Stimulated activated naive B cell treated with anti-CD40 and anti-IgM and Interleukin-4, amounts not matched to agents 10 μg/mL and 1 μg/mL and 100 μg/mL, for 72 hours (primary cell): ENCODE results near the gene PRIM2.
"Not testable (repeated sequence)": the region's sequence is repeated elsewhere in the genome, so short reads cannot be mapped to it uniquely, and the experiment has no call there.

Source experiments
- ATAC-seq, 2 donors: fragments of 150-1000 bp; cut with Tn5 transposase; replicated peaks; 2 replicates each; pipeline ENCODE4 v1.10.0; 2021; ENCODE audit warnings: moderate library complexity in 1 of 2
- DNase-seq: peaks from one replicate; pipeline ENCODE4 v3.0.0; 2021
- H3K27ac Mint-ChIP-seq: one replicate; pipeline ENCODE4 v1.8.0; 2022; ENCODE audit warnings: mild to moderate bottlenecking, mixed read lengths
- H3K27me3 Mint-ChIP-seq, 2 donors: one replicate each; pipeline ENCODE4 v1.8.0; 2022; ENCODE audit warnings: mixed read lengths in 2 of 2
- H3K36me3 Mint-ChIP-seq, 2 donors: one replicate each; pipeline ENCODE4 v1.8.0; 2022; ENCODE audit warnings: mixed read lengths in 2 of 2, mild to moderate bottlenecking in 1 of 2
- H3K4me1 Mint-ChIP-seq, 2 donors: one replicate each; pipeline ENCODE4 v1.8.0; 2022; ENCODE audit warnings: mixed read lengths in 2 of 2, mild to moderate bottlenecking in 1 of 2
- H3K4me3 Mint-ChIP-seq, 2 donors: one replicate each; pipeline ENCODE4 v1.8.0; 2022; ENCODE audit warnings: mild to moderate bottlenecking in 2 of 2, mixed read lengths in 2 of 2, moderate library complexity in 1 of 2
- H3K9me3 Mint-ChIP-seq, 2 donors: one replicate each; pipeline ENCODE4 v1.8.0; 2022; ENCODE audit warnings: mixed read lengths in 2 of 2, mild to moderate bottlenecking in 1 of 2

The PRIM2 gene

DNA sequence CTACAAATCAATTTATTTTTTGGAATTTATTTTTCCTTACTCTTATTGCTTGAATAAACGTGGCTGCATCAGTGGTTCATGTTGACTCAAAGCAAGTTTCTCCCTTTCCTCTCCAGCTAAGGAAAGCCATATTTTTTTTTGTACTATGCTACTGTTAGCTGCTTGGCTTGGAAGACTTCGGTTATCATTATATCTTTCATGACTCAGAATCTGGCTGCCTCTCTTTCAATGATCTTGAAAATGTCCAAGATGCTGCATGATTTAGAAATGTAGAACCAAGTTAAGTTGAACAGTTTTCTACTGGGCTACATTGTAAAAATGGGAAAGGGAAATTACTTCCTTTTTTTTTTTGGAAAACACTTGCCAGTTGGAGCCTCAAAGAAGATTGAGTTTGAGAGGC, 44.9 kb downstream of the PRIM2 start:
- H3K4me3 Mint-ChIP-seq, H3K27ac Mint-ChIP-seq, ATAC-seq, H3K27me3 Mint-ChIP-seq, H3K9me3 Mint-ChIP-seq, H3K4me1 Mint-ChIP-seq, DNase-seq: not testable (repeated sequence)
- peaks cover 6 to 21% of the 10 kb centered on the region in 2 donors for H3K36me3 Mint-ChIP-seq

DNA sequence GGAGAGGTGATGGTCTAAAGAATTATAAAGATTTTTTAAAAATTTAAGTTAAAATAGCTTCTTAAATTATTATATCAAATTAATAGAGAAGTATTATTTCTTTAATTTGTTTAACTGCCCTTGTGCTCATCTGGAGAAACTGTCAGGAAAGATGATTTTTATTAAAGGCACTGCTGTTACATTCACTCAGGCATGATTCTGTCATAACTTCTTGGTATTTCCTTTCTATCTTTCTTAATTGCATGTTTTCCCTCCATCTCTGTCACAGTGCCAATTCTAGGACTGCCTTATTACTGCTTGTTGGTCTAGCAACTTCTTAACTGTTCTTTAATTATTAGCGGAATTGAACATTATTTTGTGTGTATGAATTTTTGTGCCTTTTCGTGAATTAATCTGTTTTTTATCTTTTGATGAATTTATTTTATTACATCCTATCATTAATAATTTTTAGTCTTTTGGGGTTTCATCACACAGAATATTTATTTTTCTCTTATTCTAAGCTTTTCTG, 47.7 kb downstream of the PRIM2 start:
- not testable (repeated sequence) for H3K27me3 Mint-ChIP-seq, H3K9me3 Mint-ChIP-seq, H3K27ac Mint-ChIP-seq, DNase-seq, H3K4me1 Mint-ChIP-seq, ATAC-seq, H3K4me3 Mint-ChIP-seq
- peaks cover 6 to 18% of the 10 kb centered on the region in 2 donors for H3K36me3 Mint-ChIP-seq

DNA sequence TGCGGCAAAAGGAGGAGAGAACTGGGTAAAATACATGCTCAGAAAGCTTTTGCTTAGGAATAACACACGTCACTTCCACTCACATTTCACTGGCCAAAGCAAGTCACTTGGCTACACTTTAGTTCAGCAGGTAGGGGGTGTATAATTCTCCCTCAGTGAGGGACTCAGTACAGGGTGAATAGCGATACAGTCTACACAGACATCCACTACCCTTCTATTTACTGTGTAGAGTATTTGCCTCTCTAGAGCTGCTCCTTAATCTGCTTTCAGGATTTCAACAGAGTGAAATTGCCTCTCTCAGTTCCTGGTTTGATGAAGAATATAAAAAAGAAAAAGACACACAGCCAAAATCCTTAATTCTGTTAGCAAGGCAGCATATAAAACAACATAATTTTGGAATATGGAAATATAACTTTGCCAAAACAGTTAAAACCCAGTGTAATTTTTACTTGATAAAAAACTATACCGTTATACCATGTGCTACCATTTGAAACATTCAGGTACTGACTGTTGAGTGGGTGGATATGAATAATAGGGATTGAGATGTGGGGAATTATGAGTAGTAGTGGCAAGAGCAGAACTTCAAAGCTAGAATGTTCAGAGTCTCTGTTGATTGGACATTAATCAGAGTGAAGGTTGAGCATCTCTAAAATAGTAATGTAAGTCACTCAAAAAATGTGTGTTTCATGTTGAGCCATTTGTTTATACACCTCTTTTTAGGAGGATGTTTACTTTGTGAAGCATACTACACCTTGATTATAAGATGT, 51.7 kb downstream of the PRIM2 start:
- not testable (repeated sequence) for H3K4me3 Mint-ChIP-seq, DNase-seq, H3K9me3 Mint-ChIP-seq, H3K27me3 Mint-ChIP-seq, H3K4me1 Mint-ChIP-seq, ATAC-seq, H3K27ac Mint-ChIP-seq
- peaks cover 10 to 24% of the 10 kb centered on the region in 2 donors for H3K36me3 Mint-ChIP-seq

DNA sequence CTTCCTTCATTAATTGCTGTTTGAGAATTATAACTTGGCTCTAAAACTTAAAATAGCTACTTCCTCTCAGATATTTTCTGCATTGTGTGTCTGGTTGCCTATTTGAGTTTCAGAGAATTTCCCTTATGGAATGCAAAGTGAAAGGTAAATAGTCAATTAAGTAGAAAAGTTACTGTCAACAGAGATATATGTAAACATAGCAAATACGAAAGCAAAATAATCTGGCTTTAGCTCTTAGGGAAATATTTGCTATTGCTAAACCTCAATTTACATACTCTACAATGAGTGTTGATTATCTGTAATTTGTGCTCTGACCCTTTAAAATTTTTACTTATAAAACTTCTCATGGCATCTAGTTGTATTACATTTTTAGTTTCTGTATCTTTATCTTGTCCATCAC, 54.3 kb downstream of the PRIM2 start:
- DNase-seq, H3K4me3 Mint-ChIP-seq, H3K27ac Mint-ChIP-seq, H3K9me3 Mint-ChIP-seq, H3K4me1 Mint-ChIP-seq, H3K27me3 Mint-ChIP-seq, ATAC-seq: not testable (repeated sequence)
- H3K36me3 Mint-ChIP-seq, result peaks cover 11 to 16% of the 10 kb centered on the region in 2 donors

DNA sequence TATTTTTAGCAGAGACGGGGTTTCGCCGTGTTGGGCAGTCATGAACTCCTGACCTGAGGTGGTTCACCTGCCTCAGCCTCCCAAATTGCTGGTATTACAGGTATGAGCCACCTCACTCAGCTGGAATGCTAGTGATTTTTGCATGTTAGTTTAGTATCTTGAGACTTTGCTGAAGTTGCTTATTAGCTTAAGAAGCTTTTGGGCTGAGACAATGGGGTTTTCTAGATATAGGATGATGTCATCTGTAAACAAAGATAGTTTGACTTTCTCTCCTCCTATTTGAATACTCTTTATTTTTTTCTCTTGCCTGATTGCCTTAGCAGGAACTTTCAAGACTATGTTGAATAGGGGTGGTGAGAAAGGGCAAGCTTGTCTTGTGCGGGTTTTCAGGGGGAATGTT, 57.3 kb downstream of the PRIM2 start:
- not testable (repeated sequence) for H3K27me3 Mint-ChIP-seq, H3K9me3 Mint-ChIP-seq, H3K27ac Mint-ChIP-seq, H3K4me3 Mint-ChIP-seq, DNase-seq, H3K4me1 Mint-ChIP-seq, ATAC-seq
- H3K36me3 Mint-ChIP-seq, result peaks cover 11 to 16% of the 10 kb centered on the region in 2 donors

DNA sequence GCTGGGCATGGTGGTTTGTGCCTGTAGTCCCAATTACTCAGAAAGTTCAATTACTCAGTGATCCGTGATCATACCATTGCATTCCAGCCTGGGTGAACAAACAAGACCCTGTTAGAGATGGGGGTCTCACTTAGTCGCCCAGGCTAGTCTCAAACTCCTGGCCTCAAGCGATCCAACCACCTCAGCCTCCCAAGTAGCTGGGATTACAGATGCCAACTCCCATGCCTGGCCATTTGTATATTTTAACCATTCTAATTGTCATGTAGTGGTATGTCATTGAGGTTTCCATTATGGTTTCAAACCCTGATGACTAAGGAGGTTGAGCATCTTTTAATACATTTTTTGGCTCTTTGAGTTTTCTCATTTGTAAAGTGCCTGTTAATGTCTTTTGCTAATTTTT, 58.7 kb downstream of the PRIM2 start:
- H3K9me3 Mint-ChIP-seq, H3K27ac Mint-ChIP-seq, DNase-seq, H3K4me3 Mint-ChIP-seq, H3K4me1 Mint-ChIP-seq, ATAC-seq, H3K27me3 Mint-ChIP-seq: not testable (repeated sequence)
- peaks cover 18 to 25% of the 10 kb centered on the region in 2 donors for H3K36me3 Mint-ChIP-seq

DNA sequence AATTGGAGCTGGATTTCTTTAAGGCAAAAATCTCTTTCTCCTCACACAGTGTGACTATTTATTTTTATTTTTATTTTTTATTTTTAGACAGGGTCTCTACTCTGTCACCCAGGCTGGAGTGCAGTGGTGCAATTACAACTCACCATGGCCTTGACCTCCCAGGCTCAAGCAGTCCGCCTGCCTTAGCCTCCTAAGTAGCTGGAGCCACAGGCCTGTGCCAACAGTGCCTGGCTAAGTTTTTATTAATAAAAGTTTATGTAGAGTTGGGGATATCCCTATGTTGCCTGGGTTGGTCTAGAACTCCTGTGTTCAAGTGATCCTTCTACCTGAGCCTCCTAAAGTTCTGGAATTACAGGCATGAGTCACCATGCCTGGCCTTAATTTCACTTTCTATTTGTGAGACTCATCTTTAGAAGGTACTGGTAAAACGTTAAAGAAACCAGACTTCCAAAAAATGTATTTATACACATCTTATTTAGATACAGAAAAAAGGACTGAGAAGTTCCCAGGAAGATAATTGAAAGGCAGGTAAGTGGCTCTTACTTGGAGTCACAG, 71.7 kb downstream of the PRIM2 start:
- peak; percentile 33 to 46 for ATAC-seq

DNA sequence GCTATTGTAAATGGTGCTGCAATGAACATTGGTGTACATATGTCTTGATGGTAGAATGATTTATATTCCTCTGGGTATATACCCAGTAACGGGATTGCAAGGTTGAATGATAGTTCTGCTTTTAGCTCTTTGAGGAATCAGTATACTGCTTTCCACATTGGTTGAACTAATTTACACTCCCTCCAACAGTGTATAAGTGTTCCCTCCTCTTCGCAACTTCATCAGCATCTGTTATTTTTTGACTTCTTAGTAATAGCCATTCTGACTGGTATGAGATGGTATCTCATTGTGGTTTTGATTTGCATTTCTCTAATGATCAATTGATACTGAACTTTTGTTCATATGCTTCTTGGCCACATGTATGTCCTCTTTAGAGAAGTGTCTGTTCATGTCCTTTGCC, 73.4 kb downstream of the PRIM2 start:
- not testable (repeated sequence) for DNase-seq, H3K27me3 Mint-ChIP-seq, H3K27ac Mint-ChIP-seq, H3K4me3 Mint-ChIP-seq
- peaks cover 9 to 15% of the 10 kb centered on the region in 2 donors for H3K9me3 Mint-ChIP-seq
- H3K36me3 Mint-ChIP-seq, result peaks cover 35 to 51% of the 10 kb centered on the region in 2 donors
- peak; percentile 57 to 67 for ATAC-seq
- H3K4me1 Mint-ChIP-seq, result peaks cover 14 to 22% of the 10 kb centered on the region in 2 donors

More for the DNA sequence above, 71.7 kb downstream of the PRIM2 start:
- H3K36me3 Mint-ChIP-seq, result peaks cover 21 to 38% of the 10 kb centered on the region in 2 donors
- H3K27ac Mint-ChIP-seq, H3K4me3 Mint-ChIP-seq, DNase-seq, H3K27me3 Mint-ChIP-seq, H3K9me3 Mint-ChIP-seq: not testable (repeated sequence)
- H3K4me1 Mint-ChIP-seq, result peaks cover 9 to 22% of the 10 kb centered on the region in 2 donors

DNA sequence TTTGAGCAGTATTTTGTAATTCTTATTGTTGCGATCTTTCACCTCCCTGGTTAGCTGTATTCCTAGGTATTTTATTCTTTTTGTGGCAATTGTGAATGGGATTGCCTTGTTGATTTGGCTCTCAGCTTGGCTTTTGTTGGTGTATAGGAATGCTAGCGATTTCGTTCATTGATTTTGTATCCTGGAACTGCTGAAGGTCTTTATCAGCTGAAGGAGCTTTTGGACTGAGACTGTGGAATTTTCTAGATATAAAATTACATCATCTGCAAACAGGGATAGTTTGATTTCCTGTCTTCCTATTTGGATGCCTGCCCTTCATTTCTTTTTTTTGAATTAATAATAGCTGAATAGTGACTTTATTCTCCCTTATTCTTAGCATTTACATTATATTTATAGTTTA, 74.6 kb downstream of the PRIM2 start:
- H3K4me3 Mint-ChIP-seq, H3K27me3 Mint-ChIP-seq, ATAC-seq, H3K27ac Mint-ChIP-seq, DNase-seq: not testable (repeated sequence)
- peaks cover 45 to 59% of the 10 kb centered on the region in 2 donors for H3K36me3 Mint-ChIP-seq
- peaks cover 18 to 25% of the 10 kb centered on the region in 2 donors for H3K9me3 Mint-ChIP-seq
- peaks cover 14 to 22% of the 10 kb centered on the region in 2 donors for H3K4me1 Mint-ChIP-seq

DNA sequence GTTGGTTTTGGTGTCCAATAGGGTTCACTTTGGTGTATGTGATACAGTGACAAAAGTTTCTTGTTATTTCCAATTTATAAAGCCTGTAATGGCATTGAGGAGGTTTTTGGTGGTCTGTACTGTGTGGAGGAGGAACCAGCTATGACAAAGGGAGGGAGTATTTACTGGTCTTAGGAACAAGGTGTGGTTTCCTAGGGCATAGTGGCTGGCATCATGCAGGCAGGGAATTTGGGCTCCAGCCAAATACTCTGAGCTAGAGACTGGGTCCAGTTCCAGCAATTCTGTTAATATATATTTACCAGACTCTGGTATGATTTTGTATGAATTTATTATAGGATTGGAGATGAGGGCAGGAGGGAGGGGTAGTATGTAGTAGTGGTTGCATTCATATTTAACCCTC, 101.9 kb downstream of the PRIM2 start:
- H3K9me3 Mint-ChIP-seq, H3K27me3 Mint-ChIP-seq, DNase-seq, H3K4me3 Mint-ChIP-seq, H3K27ac Mint-ChIP-seq, ATAC-seq: not testable (repeated sequence)
- peaks cover 9 to 27% of the 10 kb centered on the region in 2 donors for H3K36me3 Mint-ChIP-seq
- peaks cover 10 to 22% of the 10 kb centered on the region in 2 donors for H3K4me1 Mint-ChIP-seq

DNA sequence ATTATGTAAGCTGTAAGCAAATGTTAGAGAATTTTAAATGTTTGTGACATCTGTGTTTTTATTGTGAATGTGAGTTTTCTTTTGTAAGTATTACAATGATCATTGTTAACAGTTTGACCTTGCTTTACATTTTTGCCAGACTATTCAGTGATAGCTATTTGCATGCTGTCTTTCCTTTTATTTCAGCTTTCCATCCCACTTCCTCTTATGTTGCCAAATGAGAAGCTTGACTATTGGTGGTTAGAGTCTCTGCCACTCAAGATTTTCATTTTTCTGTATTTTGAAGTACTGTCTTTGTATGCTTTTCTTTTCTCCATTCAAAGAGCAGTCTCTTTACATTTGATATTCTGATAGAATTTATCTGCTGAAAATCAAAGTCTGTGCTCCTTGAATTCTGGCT, 104.1 kb downstream of the PRIM2 start:
- no peak for DNase-seq
- ATAC-seq, result peak; percentile 42 to 46
- peaks cover 10 to 22% of the 10 kb centered on the region in 2 donors for H3K4me1 Mint-ChIP-seq
- peaks cover 5 to 20% of the 10 kb centered on the region in 2 donors for H3K36me3 Mint-ChIP-seq
- H3K9me3 Mint-ChIP-seq, result no peaks in the 10 kb centered on the region
- H3K4me3 Mint-ChIP-seq, result no peak overlapping the region
- no peaks in the 10 kb centered on the region for H3K27me3 Mint-ChIP-seq
- H3K27ac Mint-ChIP-seq, result no peak overlapping the region

DNA sequence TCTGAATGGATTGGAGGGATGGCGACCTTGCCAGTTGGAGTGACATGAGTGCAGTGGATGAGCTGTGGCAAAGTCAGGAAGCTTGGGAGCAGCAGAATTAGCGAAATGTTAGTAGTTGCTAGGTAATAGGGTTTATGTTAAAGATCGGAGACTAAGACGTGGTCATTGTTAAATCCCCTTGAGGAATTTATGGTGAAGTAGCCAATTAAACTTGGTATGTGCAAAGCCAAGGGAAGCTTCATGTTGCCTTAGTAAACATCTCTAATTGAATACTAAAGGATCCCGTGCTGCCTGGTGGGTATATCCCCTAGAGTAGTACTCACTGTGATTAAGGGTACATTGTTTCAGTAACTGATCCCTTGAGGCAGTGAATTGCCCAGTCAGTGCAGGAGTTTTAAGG, 106.0 kb downstream of the PRIM2 start:
- Mint-ChIP-seq H3K36me3 (peaks cover 3 to 11% of the 10 kb centered on the region in 2 donors), H3K4me3 (no peak overlapping the region), H3K4me1 (peaks cover 10 to 22% of the 10 kb centered on the region in 2 donors), H3K9me3 (no peaks in the 10 kb centered on the region), H3K27ac (no peak overlapping the region), H3K27me3 (no peaks in the 10 kb centered on the region)
- DNase-seq, result no peak
- no peak for ATAC-seq

DNA sequence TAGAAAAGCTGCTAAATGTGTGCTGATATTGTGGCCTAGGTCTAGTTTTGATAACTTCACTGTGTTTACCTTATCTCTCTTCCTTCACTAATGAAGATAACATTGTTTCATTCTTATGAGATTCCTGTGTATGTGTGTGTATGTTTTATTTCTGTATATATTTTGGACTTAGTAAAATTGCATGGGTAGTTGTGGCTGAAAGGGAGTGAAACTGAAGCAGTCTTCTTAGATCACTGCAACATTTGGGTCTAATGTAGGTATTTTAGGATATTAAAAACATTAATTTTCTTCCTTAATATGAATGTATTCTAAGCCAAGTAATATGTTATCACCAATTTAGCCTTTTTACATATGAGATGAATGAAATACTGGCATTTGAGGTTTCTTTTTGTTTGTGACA, 114.3 kb downstream of the PRIM2 start:
- DNase-seq, H3K27me3 Mint-ChIP-seq, H3K9me3 Mint-ChIP-seq, H3K4me3 Mint-ChIP-seq, ATAC-seq: not testable (repeated sequence)
- H3K4me1 Mint-ChIP-seq, result peaks cover 23 to 62% of the 10 kb centered on the region in 2 donors
- peak overlapping the region; percentile 60 for H3K27ac Mint-ChIP-seq
- peaks cover 1 to 18% of the 10 kb centered on the region in 2 donors for H3K36me3 Mint-ChIP-seq

DNA sequence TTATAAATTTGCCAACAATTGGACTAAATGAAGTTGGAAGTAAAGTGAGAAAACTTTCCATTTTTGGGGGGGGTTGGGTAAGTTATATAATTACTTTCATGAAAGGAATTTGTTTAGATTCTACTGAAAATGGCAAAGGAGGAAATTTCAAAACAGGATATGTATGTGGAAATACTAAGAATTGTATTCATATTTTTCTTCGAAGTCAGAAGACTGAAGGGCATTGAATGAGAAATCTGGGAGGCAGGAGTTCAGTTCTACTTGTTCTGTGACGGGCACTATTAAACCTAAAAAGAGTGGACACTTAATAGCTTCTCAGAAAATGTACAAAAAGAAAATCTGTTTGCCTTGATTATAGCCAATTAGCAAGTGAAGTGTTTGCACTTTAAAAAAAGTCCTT, 114.7 kb downstream of the PRIM2 start:
- H3K4me3 Mint-ChIP-seq, result no peak overlapping the region
- DNase-seq, result no peak

More for the DNA sequence above, 114.7 kb downstream of the PRIM2 start:
- Mint-ChIP-seq H3K27me3 (no peaks in the 10 kb centered on the region), H3K9me3 (no peaks in the 10 kb centered on the region), H3K27ac (peak overlapping the region; percentile 60), H3K36me3 (peaks cover 1 to 18% of the 10 kb centered on the region in 2 donors), H3K4me1 (peaks cover 23 to 62% of the 10 kb centered on the region in 2 donors)
- no peak for ATAC-seq
